Neuronal stem cell (in vitro differentiated cells): ENCODE results near the gene SRSF7.

Experiments
- DNase-seq: peaks from one replicate; pipeline ENCODE4 v3.0.0-alpha.2; 2013; ENCODE audit warnings: low spot score
- H2AFZ ChIP-seq: one replicate; pipeline ENCODE4 v1.6.1; 2013; ENCODE audit warnings: mild to moderate bottlenecking, low read length, inconsistent platforms
- H2AK5ac ChIP-seq: 2 replicates; pipeline ENCODE4 v1.6.1; 2013; ENCODE audit warnings: low read depth, mild to moderate bottlenecking, inconsistent platforms, low read length, moderate library complexity, mixed read lengths
- H2BK120ac ChIP-seq: 2 replicates; pipeline ENCODE4 v1.6.1; 2013; ENCODE audit warnings: low read depth, mild to moderate bottlenecking, inconsistent platforms, low read length, moderate library complexity, mixed read lengths
- H2BK12ac ChIP-seq: one replicate; pipeline ENCODE4 v1.6.1; 2013; ENCODE audit warnings: low read length, inconsistent platforms
- H2BK15ac ChIP-seq: 2 replicates; pipeline ENCODE4 v1.6.1; 2013; ENCODE audit warnings: mild to moderate bottlenecking, low read length, inconsistent platforms, mixed read lengths
- H2BK5ac ChIP-seq: one replicate; pipeline ENCODE4 v1.6.1; 2013; ENCODE audit warnings: inconsistent platforms, mild to moderate bottlenecking, low read length, moderate library complexity
- H3K14ac ChIP-seq: one replicate; pipeline ENCODE4 v1.6.1; 2013; ENCODE audit warnings: low read length, inconsistent platforms
- H3K18ac ChIP-seq: 2 replicates; pipeline ENCODE4 v1.6.1; 2013; ENCODE audit warnings: low read length, inconsistent platforms
- H3K23ac ChIP-seq: 2 replicates; pipeline ENCODE4 v1.6.1; 2013; ENCODE audit warnings: low read depth, mild to moderate bottlenecking, mixed read lengths, low read length, inconsistent platforms; ENCODE audit not compliant: poor library complexity
- H3K27ac ChIP-seq: replicated peaks from 3 replicates; pipeline ENCODE4 v1.5.1; 2013; ENCODE audit warnings: low read length, inconsistent platforms
- H3K27me3 ChIP-seq, 3 experiments: 2 replicates each; pipeline ENCODE4 v1.6.1; 2013; ENCODE audit warnings: low read length in 3 of 3, mild to moderate bottlenecking in 2 of 3, inconsistent platforms in 1 of 3, low read depth in 1 of 3, mixed read lengths in 1 of 3, moderate library complexity in 1 of 3; ENCODE audit not compliant: control insufficient read depth in 3 of 3, insufficient read depth in 3 of 3
- H3K36me3 ChIP-seq, 2 donors: replicated peaks in 1 of 2; 2 replicates each; pipeline ENCODE4 v1.6.1; 2013; ENCODE audit warnings: low read length in 2 of 2; ENCODE audit not compliant: control insufficient read depth in 2 of 2, insufficient read depth in 2 of 2
- H3K4ac ChIP-seq: 2 replicates; pipeline ENCODE4 v1.6.1; 2013; ENCODE audit warnings: inconsistent platforms, mild to moderate bottlenecking, low read length, moderate library complexity
- H3K4me1 ChIP-seq, 2 donors: 1 replicate in 1 of 2; 2 replicates in 1 of 2; pipeline ENCODE4 v1.6.1; 2013; ENCODE audit warnings: low read length in 2 of 2, low read depth in 1 of 2; ENCODE audit not compliant: control insufficient read depth in 2 of 2, insufficient read depth in 1 of 2
- H3K4me2 ChIP-seq: one replicate; pipeline ENCODE4 v1.6.1; 2013; ENCODE audit warnings: mild to moderate bottlenecking, low read length, inconsistent platforms; ENCODE audit not compliant: insufficient read depth, poor library complexity, severe bottlenecking
- H3K4me3 ChIP-seq, 2 donors: 2 replicates each; pipeline ENCODE4 v1.5.1; 2013; ENCODE audit warnings: low read length in 2 of 2, mild to moderate bottlenecking in 2 of 2, inconsistent platforms in 1 of 2, moderate library complexity in 1 of 2
- H3K79me1 ChIP-seq: one replicate; pipeline ENCODE4 v1.6.1; 2013; ENCODE audit warnings: low read depth, mild to moderate bottlenecking, inconsistent platforms, low read length, moderate library complexity
- H3K9ac ChIP-seq: one replicate; pipeline ENCODE4 v1.6.1; 2013; ENCODE audit warnings: mild to moderate bottlenecking, low read depth, low read length, inconsistent platforms; ENCODE audit not compliant: poor library complexity
- H3K9me3 ChIP-seq, 2 donors: replicated peaks in 1 of 2; 2 replicates each; pipeline versions ENCODE3 to v1.6.1; 2013; ENCODE audit warnings: low read length in 2 of 2, mild to moderate bottlenecking in 2 of 2, inconsistent platforms in 1 of 2, low read depth in 1 of 2, mixed read lengths in 1 of 2, moderate library complexity in 1 of 2; ENCODE audit not compliant: control insufficient read depth in 2 of 2, insufficient read depth in 1 of 2
- H4K8ac ChIP-seq: one replicate; pipeline ENCODE4 v1.6.1; 2013; ENCODE audit warnings: low read depth, mild to moderate bottlenecking, inconsistent platforms, low read length, moderate library complexity
- H4K91ac ChIP-seq: one replicate; pipeline ENCODE4 v1.6.1; 2013; ENCODE audit warnings: low read length, low read depth, mild to moderate bottlenecking, inconsistent platforms; ENCODE audit not compliant: poor library complexity
- WGBS, 2 donors: extraction: QIAGEN DNeasy Blood & Tissue Kit; methylation state at CpG; one replicate each; pipeline ENCODE4 v1.1.7; 2013; ENCODE audit warnings: missing lambda C conversion rate in 2 of 2, mixed read lengths in 1 of 2; ENCODE audit not compliant: insufficient read length in 2 of 2, insufficient replicate concordance in 1 of 2; ENCODE audit errors: extremely low coverage in 2 of 2; 5-methylcytosine and 5-hydroxymethylcytosine counted together

Gene SRSF7

DNA sequence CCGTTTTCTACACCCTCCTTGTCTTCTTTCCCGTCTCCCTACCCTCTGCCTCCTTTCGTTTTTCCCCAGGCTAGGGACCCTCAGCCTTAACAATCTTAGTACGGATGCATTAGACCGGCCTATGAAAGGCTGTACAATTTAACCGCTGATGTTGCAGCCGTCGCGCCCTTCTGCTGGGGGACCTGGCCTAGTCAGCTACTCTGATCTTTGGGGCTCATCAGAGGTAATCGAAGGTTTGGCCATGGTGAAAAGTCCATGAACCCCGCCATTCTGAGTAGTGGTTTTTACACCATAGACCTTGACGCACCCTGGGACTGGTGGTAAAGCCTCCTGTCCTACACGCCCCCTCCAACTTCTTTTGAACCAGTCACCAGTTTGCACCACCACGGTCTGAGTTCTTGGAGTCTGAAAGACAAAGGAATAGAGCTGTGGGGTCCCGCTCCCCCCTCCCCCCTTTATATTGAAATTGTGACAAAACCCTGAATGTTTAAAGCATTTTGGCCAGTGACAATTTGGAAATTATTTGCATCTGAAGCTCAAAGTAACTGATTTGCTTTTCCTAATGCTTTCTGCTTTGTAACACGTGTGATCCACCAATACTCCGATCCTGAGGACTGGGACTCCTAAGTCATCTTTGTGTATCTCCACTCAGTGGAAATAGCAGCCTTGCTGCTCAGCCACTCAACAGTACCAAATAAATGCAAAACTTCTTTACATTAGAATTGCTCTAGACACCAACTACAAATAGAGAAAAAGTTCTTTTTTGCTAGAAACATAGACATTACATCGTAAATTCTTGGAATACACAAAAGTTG, 642 bp upstream of the SRSF7 start:
- H3K36me3 ChIP-seq = peaks cover 13 to 35% of the 10 kb centered on the region in 2 donors
- DNase-seq = peak; percentile 51
- H2BK12ac ChIP-seq = no peak overlapping the region
- no CpG with 5 or more reads among the region's 18 CpGs for WGBS, 2 donors
- H2BK120ac ChIP-seq = peak overlapping the region; percentile 51
- H3K4ac ChIP-seq = no peak overlapping the region
- H3K9ac ChIP-seq = peak overlapping the region; percentile 71
- H2AK5ac ChIP-seq = peak overlapping the region; percentile 80
- no peaks in the 10 kb centered on the region for H3K79me1 ChIP-seq
- peak overlapping the region; percentile 95 for H2BK5ac ChIP-seq
- peak overlapping the region; percentile 61 for H2BK15ac ChIP-seq
- peak overlapping the region; percentile 22 for H3K14ac ChIP-seq
- peak overlapping the region; percentile 81 for H3K18ac ChIP-seq
- H4K91ac ChIP-seq = peak overlapping the region; percentile 66
- H3K4me2 ChIP-seq = peak overlapping the region; percentile 98
- peak overlapping the region; percentile 99 for H4K8ac ChIP-seq
- peak overlapping the region; percentile 58 to 79 for H3K4me3 ChIP-seq
- H3K27me3 ChIP-seq = no peaks in the 10 kb centered on the region
- peaks cover 1 to 20% of the 10 kb centered on the region in 2 donors for H3K4me1 ChIP-seq
- H2AFZ ChIP-seq = peak overlapping the region; percentile 78
- H3K9me3 ChIP-seq = peaks cover 0 to 2% of the 10 kb centered on the region in 2 donors
- no peak overlapping the region for H3K23ac ChIP-seq
- peak overlapping the region; percentile 99 for H3K27ac ChIP-seq

DNA sequence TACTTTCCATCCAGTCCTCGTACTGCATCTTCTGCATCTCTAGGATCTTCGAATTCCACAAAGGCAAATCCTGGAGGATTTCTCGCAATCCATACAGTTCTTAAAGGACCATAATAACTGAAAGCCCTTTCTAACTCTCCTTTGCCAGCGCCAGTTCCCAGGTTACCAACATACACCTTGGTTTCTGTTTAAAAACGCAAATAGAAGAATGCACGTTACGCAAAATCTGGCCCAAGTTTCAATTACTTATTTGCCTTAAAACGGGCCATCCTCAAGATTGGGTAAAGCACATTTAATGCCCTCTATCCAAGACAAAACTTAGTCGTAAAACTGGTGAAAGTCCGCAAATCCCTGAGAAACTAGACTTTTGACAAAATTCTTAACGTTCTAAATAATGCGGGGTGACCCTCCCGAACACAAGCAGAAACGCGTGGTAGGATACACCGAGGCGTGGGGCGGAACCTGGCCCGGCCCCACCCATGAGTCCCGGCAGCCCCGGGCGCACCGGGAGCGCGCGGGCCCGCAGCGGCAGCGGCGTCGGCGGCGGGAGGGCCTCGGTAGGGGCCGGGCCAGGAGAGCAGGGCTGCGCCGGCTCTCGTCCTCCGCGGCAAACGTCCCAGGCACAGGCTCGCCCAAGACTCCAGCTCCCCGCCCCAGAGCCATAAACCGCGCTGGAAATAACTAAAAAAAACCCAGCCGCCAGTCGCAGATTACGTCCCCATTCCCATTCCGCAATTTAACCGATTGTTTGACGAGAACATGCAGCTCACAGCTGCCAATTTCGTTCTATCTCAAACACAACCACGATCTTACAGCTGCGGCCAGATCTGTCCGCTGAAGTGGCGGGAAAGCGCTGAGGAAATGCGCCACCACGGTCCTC, 910 bp downstream of the SRSF7 start:
- Histone ChIP-seq H3K23ac (peak overlapping the region; percentile 100), H2AFZ (peak overlapping the region; percentile 57), H3K4me1 (peaks cover 1 to 20% of the 10 kb centered on the region in 2 donors), H3K4me3 (peak overlapping the region; percentile 80 to 98), H3K14ac (no peak overlapping the region), H4K8ac (no peak overlapping the region), H3K27me3 (no peaks in the 10 kb centered on the region), H3K79me1 (no peaks in the 10 kb centered on the region), H2BK5ac (peak overlapping the region; percentile 79), H2BK120ac (no peak overlapping the region), H3K4ac (peak overlapping the region; percentile 81), H3K9ac (peak overlapping the region; percentile 99), H2BK15ac (no peak overlapping the region), H3K4me2 (peak overlapping the region; percentile 67), H2AK5ac (peak overlapping the region; percentile 43), H4K91ac (no peak overlapping the region), H3K9me3 (no peaks in the 10 kb centered on the region), H2BK12ac (no peak overlapping the region), H3K36me3 (peaks cover 19 to 50% of the 10 kb centered on the region in 2 donors), H3K18ac (peak overlapping the region; percentile 100), H3K27ac (peak overlapping the region; percentile 91)
- WGBS, 2 donors = no CpG with 5 or more reads among the region's 59 CpGs
- peak; percentile 9 for DNase-seq

DNA sequence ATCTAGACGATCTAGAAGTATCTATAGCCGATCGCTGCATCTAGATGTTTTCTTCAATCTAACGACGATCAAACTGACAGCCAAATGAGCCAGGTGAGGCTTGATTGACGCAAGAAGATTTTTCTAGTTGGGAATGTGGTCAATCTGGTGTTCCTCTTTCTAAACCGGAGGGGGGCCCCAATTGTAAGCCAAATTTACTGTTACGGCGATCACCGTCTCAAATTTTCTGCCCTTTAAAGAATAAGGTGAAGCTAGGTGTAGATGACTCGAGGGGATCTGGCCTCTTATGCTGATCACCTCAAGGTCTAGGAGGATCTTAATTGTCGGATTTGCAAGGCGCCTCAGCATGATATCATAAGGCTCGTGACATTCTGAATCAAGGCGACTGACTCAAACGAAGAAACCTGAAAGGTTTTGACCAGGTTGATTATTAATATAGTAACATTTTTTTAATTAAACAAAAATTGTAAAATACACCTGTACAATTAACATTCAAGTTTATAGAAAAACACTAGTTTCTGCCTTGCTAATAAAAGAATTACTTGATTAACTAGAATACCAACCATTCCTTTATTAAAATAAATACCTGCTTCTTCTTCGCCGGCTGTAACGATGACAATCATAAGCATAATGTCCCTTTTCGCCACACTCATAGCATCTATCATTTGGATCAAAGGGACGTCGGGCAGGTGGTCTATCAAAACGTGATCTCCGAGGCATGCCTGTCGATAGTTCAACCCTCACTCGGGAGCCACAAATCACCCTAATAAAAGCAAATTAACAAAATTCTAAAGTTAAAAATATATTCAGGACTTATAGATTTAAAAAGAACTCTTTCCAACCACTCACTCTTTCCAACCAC, 2.0 kb downstream of the SRSF7 start:
- no CpG with 5 or more reads among the region's 26 CpGs for WGBS, 2 donors
- H2AK5ac ChIP-seq = no peak overlapping the region

More for the DNA sequence above, 2.0 kb downstream of the SRSF7 start:
- Histone ChIP-seq H2BK120ac (no peak overlapping the region), H2BK5ac (no peak overlapping the region), H3K4me3 (peak overlapping the region; percentile 80 to 98), H2AFZ (no peak overlapping the region), H3K4me1 (peaks cover 1 to 20% of the 10 kb centered on the region in 2 donors), H4K91ac (no peak overlapping the region), H3K4me2 (no peak overlapping the region), H3K9ac (no peak overlapping the region), H3K18ac (no peak overlapping the region), H3K79me1 (no peaks in the 10 kb centered on the region), H3K27ac (no peak overlapping the region), H4K8ac (no peak overlapping the region), H3K9me3 (no peaks in the 10 kb centered on the region), H3K27me3 (no peaks in the 10 kb centered on the region), H2BK12ac (no peak overlapping the region), H3K14ac (no peak overlapping the region), H2BK15ac (no peak overlapping the region), H3K36me3 (peaks cover 25 to 61% of the 10 kb centered on the region in 2 donors), H3K4ac (no peak overlapping the region), H3K23ac (no peak overlapping the region)
- no peak for DNase-seq
